HG03457 (cell line): ENCODE measurements around the gene PRDX6.
"Not testable (repeated sequence)": the region's sequence is repeated elsewhere in the genome, so short reads cannot be mapped to it uniquely, and the experiment has no call there.

Source experiments
- ATAC-seq: cut with Tn5 transposase; IDR thresholded peaks from one replicate; pipeline ENCODE4 v1.9.1; 2021; ENCODE audit warnings: moderate number of reproducible peaks; ENCODE audit not compliant: unreplicated experiment

Gene PRDX6

GRCh38 chr1:173477286-173478093, at the start of gene PRDX6:
PRDX6 (plus strand) TSS chr1:173477335; CDS start chr1:173477398, 63 bp downstream.
- ATAC-seq, result peak; percentile 37

GRCh38 chr1:173429471-173430402, 47.4 kb upstream of the PRDX6 start:
- ATAC-seq, result no peak

- ATAC-seq, result no peak
These were observed 46.3 kb upstream of the PRDX6 start for GRCh38 chr1:173430677-173431303.

GRCh38 chr1:173431304-173432045, 45.7 kb upstream of the PRDX6 start:
- no peak for ATAC-seq

- no peak for ATAC-seq
These were observed 44.8 kb upstream of the PRDX6 start for GRCh38 chr1:173432331-173432730.

- ATAC-seq, result no peak
These were observed 43.3 kb upstream of the PRDX6 start for GRCh38 chr1:173433751-173434326.

- ATAC-seq, result no peak
These were observed 40.2 kb upstream of the PRDX6 start for GRCh38 chr1:173436841-173437428.

GRCh38 chr1:173438675-173439074, 38.5 kb upstream of the PRDX6 start:
- ATAC-seq, result no peak

- no peak for ATAC-seq
These were observed 36.7 kb upstream of the PRDX6 start for GRCh38 chr1:173440430-173440829.

- no peak for ATAC-seq
These were observed 32.4 kb upstream of the PRDX6 start for GRCh38 chr1:173444757-173445156.

GRCh38 chr1:173445164-173445563, 32.0 kb upstream of the PRDX6 start:
- ATAC-seq, result no peak

GRCh38 chr1:173445656-173446055, 31.5 kb upstream of the PRDX6 start:
- ATAC-seq, result no peak

GRCh38 chr1:173447224-173447623, 29.9 kb upstream of the PRDX6 start:
- no peak for ATAC-seq

GRCh38 chr1:173448945-173449344, 28.2 kb upstream of the PRDX6 start:
- no peak for ATAC-seq

- ATAC-seq, result no peak
These were observed 25.2 kb upstream of the PRDX6 start for GRCh38 chr1:173451981-173452380.

GRCh38 chr1:173453982-173454381, 23.2 kb upstream of the PRDX6 start:
- ATAC-seq, result no peak

GRCh38 chr1:173454966-173455524, 22.1 kb upstream of the PRDX6 start:
- no peak for ATAC-seq

- ATAC-seq, result no peak
These were observed 17.2 kb upstream of the PRDX6 start for GRCh38 chr1:173459885-173460284.

- ATAC-seq, result not testable (repeated sequence)
These were observed 14.5 kb upstream of the PRDX6 start for GRCh38 chr1:173462666-173463065.

GRCh38 chr1:173464185-173464584, 12.9 kb upstream of the PRDX6 start:
- ATAC-seq, result not testable (repeated sequence)
